Stimulated activated CD4-positive, alpha-beta T cell treated with anti-CD3 and anti-CD28 coated beads, TNF-alpha, amount 100 ng/mL, for 1 hour (primary cell): Measurements from ENCODE around the gene ARHGEF11.
"Not testable (repeated sequence)": the region's sequence is repeated elsewhere in the genome, so short reads cannot be mapped to it uniquely, and the experiment has no call there.

ENCODE experiments used
- DNase-seq, 3 donors: peaks; one replicate each; pipeline ENCODE4 v3.0.0-alpha.2; 2020; ENCODE audit warnings: low read depth in 3 of 3, low spot score in 1 of 3

Gene ARHGEF11

GRCh38 chr1:156931211-156931952 lies 114.2 kb downstream of the ARHGEF11 start:
- DNase-seq, result no peak

DNA sequence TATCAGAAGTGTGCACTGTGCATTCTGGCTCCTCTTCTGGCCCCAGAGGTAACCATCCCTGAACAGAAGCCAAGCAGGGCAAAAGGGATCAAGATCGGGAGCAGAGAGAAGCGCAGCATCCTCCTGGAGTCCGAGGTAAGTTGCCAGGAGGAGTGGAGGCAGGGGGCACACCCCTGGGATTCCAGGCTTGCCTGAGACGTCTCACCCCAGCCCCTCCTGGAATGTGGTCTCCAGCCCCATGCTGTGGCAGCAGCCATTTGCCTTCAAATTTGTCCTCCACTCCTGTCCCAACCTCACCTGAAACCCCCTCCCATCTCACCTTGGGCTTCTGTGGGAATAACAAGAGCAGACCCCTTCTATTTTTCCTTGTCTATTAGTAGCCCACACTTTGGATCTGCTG lies 115.1 kb downstream of the ARHGEF11 start:
- no peak for DNase-seq

- no peak for DNase-seq
These were observed 115.8 kb downstream of the ARHGEF11 start for GRCh38 chr1:156929596-156930238.

GRCh38 chr1:156928043-156928602 lies 117.4 kb downstream of the ARHGEF11 start:
- no peak for DNase-seq

DNA sequence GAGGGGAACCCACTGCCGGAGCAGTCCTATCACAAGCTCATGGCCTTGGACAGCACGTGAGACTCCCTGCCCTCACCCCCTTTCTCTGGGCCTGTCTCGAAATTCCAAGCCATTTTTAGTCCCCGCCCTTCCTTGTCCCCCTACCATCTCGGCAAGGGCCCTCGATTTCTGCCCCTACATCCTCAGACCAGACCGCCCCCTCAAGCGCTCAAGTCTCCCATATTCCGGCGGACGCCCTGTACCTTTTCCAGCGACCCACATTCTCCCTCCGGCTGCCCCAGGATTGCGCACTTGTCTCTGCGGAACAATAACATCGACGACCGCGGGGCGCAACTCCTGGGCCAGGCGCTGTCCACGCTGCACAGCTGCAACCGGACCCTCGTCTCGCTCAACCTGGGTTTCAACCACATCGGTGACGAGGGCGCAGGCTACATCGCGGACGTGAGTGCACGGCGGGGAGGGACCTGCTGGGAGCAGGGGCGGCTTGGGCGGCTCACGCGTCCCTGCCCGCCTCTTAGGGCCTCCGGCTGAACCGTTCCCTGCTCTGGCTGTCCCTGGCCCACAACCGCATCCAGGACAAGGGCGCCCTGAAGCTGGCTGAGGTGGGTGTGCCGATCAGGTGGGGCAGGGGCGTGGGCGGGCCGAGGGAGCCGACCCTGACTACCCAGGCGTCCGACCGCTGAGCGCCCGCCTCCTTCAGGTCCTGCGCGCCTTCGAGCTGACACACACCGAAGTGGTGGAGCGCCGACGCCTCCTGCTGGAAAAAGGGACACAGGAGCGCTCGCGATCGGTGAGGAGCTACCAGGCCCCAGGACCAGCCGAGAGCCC lies 118.1 kb downstream of the ARHGEF11 start:
- DNase-seq, result peak in 2 of 3 donors; percentile 27 to 46

GRCh38 chr1:156926695-156927094 lies 118.8 kb downstream of the ARHGEF11 start:
- not testable (repeated sequence) for DNase-seq

DNA sequence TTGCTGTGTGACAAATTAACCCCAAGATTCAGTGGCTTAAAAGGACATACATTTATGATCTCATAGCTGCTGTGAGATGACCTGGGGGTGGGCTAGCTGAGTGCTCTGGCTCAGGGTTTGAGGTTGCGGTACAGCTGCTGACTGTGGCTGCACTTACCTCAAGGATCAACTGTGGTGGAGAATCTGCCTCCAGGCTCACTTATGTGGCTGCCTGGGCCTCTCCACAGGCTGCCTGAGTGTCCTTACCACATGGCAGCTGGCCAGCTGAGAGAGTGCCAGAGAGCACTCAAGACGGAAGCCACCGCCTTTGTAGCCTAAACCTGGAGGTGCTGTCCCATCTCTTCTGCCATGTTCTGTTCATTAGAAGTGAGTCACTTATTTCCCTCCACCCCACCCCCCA lies 119.4 kb downstream of the ARHGEF11 start:
- DNase-seq, result no peak

GRCh38 chr1:156925154-156926010 lies 120.2 kb downstream of the ARHGEF11 start:
- no peak for DNase-seq

DNA sequence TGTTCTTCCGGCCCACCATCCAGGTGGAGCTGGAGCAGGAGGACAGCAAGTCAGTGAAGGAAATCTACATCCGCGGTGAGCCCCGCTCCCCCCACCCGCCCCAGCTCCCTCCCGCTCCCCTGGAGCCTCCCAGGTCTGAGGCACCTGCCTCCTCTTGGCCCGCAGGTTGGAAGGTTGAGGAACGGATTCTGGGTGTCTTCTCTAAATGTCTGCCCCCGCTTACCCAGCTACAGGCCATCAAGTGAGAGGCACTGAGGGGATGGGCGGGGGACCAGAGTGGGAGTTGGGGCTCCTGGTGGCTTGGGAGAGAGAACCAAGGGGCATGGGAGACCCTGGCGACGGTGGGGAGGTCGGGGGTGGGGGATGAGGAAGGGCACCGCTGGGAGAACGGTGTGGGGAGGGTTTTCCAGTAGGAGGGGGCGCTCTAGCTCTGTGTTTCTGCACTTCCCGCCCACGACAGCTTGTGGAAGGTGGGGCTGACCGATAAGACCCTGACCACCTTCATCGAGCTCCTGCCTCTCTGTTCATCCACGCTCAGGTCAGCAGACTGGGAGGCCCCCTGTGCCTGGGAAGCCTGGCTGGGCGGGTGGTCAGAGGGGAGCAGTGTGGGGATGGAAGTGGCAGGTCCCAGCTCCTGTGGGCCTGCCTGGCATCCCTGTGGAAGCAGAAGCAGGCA lies 120.9 kb downstream of the ARHGEF11 start:
- no peak for DNase-seq

- DNase-seq, result no peak
These were observed 121.7 kb downstream of the ARHGEF11 start for GRCh38 chr1:156923670-156924477.

DNA sequence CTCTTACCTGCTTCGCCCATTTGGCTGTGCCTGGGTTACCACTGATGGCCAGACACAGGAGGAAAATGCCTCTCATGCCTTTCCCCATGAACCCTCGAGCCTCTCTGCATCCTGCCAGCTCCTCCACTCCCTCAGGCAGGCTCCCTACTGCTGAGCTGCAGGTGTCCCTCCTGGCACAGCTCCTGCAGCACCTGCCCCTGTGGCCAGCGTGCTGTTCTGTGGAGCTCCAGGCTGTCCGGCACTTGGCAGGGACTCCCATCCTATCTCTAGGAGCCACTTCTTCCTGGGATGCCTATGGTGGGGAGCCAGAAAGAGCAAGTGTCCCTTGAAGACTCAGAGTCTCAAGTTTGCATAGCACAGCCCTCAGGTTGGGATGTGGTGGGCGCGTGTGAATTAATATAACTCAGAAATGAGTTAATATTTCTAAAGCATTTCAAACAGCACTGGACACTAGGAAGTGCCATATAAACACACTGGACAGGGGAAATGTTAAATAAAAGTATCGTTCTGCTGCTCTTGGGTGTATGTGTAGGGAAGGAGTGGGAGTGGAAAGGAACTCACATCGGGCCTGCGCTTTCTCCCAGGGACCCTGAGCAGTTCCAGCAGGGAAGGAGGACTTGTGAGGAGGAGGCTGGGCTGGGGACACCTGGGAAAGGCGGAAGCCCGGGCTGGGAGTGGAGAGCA lies 122.4 kb downstream of the ARHGEF11 start:
- no peak for DNase-seq

DNA sequence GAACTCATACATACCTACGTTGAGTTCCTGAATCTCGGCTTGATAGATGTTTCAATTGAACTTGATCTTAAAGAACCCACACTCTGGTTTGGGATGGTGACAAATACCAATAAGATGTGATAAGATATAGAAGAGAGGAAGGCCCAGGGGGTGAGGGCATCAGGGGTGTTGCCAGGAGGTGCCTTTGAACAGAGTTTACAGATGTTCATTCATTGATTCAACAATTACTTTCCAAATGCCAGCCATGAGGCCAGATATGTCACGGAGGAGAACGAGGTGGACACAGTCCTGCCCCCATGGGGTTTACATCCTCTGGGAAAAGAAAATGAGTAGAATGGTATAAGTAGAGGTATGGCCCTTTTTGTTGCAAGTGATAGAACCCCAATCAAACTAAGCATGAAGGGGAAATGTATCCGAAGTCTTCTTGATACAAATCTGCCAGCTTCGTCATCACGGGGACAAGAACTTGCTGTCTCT lies 124.5 kb downstream of the ARHGEF11 start:
- DNase-seq, result no peak

DNA sequence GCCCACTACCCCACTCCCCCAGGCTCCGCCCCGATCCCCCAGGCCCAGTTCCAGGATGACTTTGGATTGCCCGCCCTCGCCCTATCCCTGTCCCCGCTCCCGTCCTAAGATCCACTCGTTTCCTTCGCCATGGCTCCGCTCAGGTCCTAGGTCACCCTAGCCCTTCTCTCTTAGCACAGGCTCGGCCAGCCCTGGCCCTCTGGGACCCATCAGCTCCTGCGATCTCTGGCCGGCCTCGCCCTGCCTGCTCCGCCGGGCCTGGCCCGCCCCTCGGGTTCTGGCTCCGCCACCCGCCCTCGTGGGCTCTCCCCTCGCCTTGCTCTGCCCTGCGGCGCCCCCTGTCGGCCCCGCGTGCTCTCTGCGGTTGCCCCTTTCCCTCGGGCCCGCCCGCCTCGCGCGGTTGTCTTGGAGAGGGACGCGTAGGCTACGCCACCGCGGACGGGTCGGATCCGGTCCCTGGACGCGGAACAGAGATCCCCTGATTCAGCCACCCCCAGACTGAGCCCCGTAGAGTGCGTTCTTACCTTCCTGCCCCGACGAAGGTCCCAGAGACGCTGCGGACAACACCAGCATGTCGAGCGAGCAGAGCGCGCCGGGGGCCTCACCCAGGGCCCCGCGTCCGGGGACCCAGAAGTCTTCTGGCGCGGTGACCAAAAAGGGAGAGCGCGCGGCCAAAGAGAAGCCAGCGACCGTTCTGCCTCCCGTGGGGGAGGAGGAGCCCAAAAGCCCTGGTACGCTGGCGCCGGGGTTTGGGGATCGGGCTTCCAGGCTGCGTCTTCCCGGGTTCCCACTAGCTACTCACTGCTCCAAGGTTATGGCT lies 125.1 kb downstream of the ARHGEF11 start, which contains the start of gene LRRC71:
LRRC71 (plus strand) TSS at position 400 of the 820 bp plus-strand sequence; CDS start at position 572, 172 bp downstream.
- DNase-seq, result peak in 1 of 3 donors; percentile 51

- DNase-seq, result no peak
These were observed 131.1 kb downstream of the ARHGEF11 start for GRCh38 chr1:156914440-156914856.

GRCh38 chr1:156913809-156914387 lies 131.6 kb downstream of the ARHGEF11 start:
- no peak for DNase-seq

- no peak for DNase-seq
These were observed 132.4 kb downstream of the ARHGEF11 start for GRCh38 chr1:156912861-156913808.
